Measurements from ENCODE around the gene PLXND1.

GRCh38 chr3:129549805-129550204 is 56.7 kb downstream of the PLXND1 start:
- no peak for TF ChIP-seq CTCF (conservative IDR thresholded peaks at IDR 0.05 in 1 of 2, IDR thresholded peaks at IDR 0.05 in 1 of 2; ENCODE audit: extremely low read depth in 1 of 2, insufficient read depth in 1 of 2, low read depth in 1 of 2, low read length in 2 of 2)
- no peak for TF ChIP-seq EZH2 (IDR thresholded peaks at IDR 0.05; ENCODE audit: borderline replicate concordance, low read length)
